Skeletal muscle satellite cell (primary cell): ENCODE results near the gene KRTAP24-1. TPM values are rescaled to one million over a fixed set of nuclear protein-coding genes. Genes with fewer than 3 reads are reported as not detected.

ENCODE experiments used
- H3K27me3 ChIP-seq: 2 replicates; pipeline ENCODE4 v1.7.0; 2013; ENCODE audit warnings: low read length; ENCODE audit not compliant: control insufficient read depth, insufficient read depth
- H3K36me3 ChIP-seq: 2 replicates; pipeline ENCODE4 v1.7.0; 2013; ENCODE audit warnings: mild to moderate bottlenecking, control low read depth, low read length; ENCODE audit not compliant: insufficient read depth
- H3K4me1 ChIP-seq: 2 replicates; pipeline ENCODE4 v1.7.0; 2013; ENCODE audit warnings: low read length; ENCODE audit not compliant: control insufficient read depth, insufficient read depth
- H3K4me2 ChIP-seq: 2 replicates; pipeline ENCODE4 v1.7.0; 2013; ENCODE audit warnings: mild to moderate bottlenecking, low read length
- H3K4me3 ChIP-seq: 2 replicates; pipeline ENCODE4 v1.7.0; 2013; ENCODE audit warnings: low read length
- H3K9ac ChIP-seq: 2 replicates; pipeline ENCODE4 v1.7.0; 2013; ENCODE audit warnings: mild to moderate bottlenecking, low read depth, low read length, moderate library complexity
- H3K9me3 ChIP-seq: replicated peaks from 2 replicates; pipeline ENCODE4 v1.7.0; 2013; ENCODE audit warnings: mild to moderate bottlenecking, control low read depth, low read length
- total RNA-seq: library from RNA; depleted of rRNA; stranded (reverse); fragments of >200 nt; gene quantifications from 2 replicates; pipeline ENCODE4 v1.2.3, GENCODE V29; 2012; rRNA removed

KRTAP24-1 gene, protein sequence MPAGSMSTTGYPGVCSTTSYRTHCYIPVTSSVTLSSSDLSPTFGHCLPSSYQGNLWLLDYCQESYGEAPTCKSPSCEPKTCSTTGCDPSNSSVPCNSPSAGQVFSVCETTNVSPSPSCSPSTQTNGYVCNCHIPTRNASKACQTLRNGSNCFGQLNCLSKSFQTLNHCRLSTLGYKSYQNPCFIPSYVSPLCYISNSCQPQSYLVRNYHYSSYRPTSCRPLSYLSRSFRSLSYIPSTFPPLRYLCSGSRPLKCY
- not detected in 2 replicates for total RNA-seq

DNA sequence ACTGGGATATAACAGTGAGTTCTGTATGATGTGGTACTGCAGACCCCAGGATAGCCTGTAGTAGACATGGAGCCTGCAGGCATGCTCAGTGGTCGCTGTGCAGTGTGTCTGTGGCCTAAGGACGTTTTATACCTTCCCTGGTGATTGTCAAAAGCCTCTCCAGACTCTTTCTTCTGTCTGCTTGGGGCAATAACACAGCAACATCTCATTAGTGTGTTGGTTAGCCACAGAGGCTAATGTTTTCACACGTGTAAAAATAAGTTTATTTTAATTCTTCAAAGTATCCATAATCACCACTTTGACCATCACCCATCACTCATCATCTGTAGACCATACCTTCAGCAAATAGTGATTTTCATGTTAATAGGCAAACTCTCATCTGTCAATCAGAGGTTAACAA lies at the start of gene KRTAP24-1:
TSS of gene KRTAP24-1 (minus strand) at position 101 of the 400 bp plus-strand sequence. CDS start at position 83, 18 bp downstream.
- Histone ChIP-seq H3K9me3 (peaks cover 8% of the 10 kb centered on the region), H3K36me3 (no peaks in the 10 kb centered on the region), H3K27me3 (no peaks in the 10 kb centered on the region), H3K4me2 (no peak within 1 kb of the TSS), H3K9ac (no peak within 1 kb of the TSS), H3K4me1 (no peaks in the 10 kb centered on the region), H3K4me3 (no peak within 1 kb of the TSS)

DNA sequence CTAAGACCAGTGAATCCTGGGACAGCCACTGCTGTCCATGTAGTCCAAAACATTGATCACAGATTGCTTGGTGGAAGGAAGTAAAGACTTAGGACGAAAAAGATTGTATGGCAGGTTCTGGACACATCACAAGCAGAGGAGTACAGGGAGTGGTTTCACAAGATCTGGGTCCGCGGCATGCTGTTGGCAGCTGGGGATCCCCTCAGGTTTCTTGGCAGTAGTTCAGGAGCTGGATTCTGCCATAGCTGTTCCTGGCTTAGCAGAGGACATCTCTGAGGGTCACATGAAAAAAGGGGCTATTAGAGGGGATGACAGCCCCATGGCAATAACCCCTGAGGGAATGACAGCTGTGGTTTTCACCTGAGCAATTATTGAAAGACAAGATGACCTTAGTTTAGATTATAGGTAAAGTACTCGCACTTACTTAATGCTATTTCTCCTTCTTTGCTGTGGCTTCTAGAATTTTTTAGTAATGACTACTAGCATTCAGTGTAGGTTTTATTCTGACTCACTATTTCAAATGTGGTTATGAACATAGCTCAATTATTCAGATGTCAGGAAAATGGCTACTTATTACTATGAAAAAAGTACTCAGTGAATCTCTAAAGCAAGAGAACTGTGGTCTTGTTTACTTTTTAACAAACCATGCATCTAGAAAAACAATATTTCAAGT lies 46.6 kb upstream of the KRTAP24-1 start:
- Histone ChIP-seq H3K4me1 (no peaks in the 10 kb centered on the region), H3K4me2 (no peak overlapping the region)

DNA sequence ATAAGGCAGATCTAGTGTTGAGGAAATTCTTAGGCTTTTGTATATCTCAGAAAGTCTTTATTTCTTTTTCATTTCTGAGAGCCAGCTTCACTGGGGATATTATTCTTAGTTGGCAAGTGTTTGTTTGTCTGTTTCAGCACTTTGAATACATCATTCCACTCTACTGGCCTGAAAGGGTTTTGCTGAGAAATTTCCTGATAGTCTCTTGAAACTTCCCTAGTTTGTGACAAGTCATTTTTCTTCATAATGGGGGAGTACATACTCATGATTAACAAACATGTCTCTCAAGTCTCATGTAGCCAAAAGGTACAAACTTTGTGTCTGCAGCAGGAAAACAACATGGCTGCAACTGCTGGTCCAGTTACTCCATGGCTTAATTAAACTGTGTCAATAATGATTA lies 43.6 kb upstream of the KRTAP24-1 start:
- Histone ChIP-seq H3K9me3 (peaks cover 16% of the 10 kb centered on the region), H3K9ac (no peak overlapping the region), H3K4me2 (no peak overlapping the region), H3K36me3 (no peaks in the 10 kb centered on the region), H3K4me3 (no peak overlapping the region), H3K27me3 (no peaks in the 10 kb centered on the region), H3K4me1 (no peaks in the 10 kb centered on the region)

More for the DNA sequence above, 46.6 kb upstream of the KRTAP24-1 start:
- no peak overlapping the region for H3K9ac ChIP-seq
- H3K9me3 ChIP-seq = peaks cover 16% of the 10 kb centered on the region
- H3K4me3 ChIP-seq = no peak overlapping the region
- H3K36me3 ChIP-seq = no peaks in the 10 kb centered on the region
- no peaks in the 10 kb centered on the region for H3K27me3 ChIP-seq

DNA sequence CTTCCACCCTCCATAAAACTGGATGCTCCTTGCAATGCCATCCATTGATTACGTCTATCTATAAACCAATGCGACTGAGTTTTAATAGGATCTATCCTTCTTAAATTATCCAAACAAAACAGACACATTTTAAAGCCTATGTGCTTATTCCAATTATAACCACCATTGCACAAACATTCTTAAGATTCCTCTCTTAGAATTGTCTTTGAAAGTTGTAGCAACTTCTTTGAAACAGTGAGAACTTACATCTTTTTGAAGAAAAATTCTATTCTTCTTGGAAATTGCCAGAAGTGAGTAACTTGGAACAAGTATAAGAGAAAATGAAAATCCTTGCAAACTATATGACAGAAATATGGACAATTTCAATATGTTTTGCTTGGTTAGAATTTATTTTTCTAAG lies 37.5 kb upstream of the KRTAP24-1 start, which contains the start of gene KRTAP26-1:
TSS of gene KRTAP26-1 (minus strand) at position 101 of the 400 bp plus-strand sequence. CDS start 280 bp downstream, outside the sequence.
- no peak within 1 kb of the TSS for H3K4me2 ChIP-seq
- H3K27me3 ChIP-seq = no peaks in the 10 kb centered on the region
- H3K4me3 ChIP-seq = no peak within 1 kb of the TSS
- H3K9ac ChIP-seq = no peak within 1 kb of the TSS
- peaks cover 7% of the 10 kb centered on the region for H3K9me3 ChIP-seq
- H3K36me3 ChIP-seq = no peaks in the 10 kb centered on the region
- H3K4me1 ChIP-seq = no peaks in the 10 kb centered on the region

DNA sequence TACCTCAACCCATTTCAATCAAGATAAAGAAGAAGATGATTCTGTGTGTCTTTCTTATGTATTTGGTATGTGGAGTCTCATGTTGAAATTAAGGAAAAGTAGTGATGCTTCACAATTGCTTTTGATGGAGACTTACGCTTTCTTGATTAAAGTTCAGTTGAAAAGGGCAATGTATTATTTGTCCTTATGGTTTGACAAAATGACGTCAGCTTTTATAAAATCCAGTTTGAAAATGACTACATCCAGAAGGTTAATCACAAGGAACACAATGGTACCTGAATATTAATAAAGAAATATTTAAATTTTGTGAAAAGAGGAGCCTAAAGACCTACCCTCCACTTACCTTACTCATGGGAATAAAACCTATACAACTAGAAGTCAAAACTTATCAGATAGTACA lies 33.0 kb upstream of the KRTAP24-1 start:
- Histone ChIP-seq H3K9me3 (peaks cover 12% of the 10 kb centered on the region), H3K9ac (no peak overlapping the region), H3K36me3 (no peaks in the 10 kb centered on the region)

DNA sequence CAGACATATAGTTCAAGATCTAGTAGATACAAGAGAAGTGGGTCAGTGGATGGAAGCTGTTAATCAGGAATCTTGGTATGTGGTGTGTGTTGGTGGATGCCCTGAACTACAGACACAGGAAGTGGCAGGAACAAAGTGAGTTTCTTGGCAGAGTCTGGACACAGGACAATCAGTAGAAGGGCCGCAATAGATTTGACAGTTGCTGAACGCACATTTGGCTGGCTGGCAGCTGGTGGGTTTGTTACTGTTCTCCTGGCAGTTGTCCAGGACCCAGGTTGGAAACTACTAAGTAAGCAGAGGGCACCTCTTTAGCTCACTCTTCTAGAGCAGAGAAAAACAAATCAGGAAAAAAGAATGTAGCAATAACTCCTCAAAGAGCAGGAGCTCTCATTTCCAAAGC lies 24.1 kb upstream of the KRTAP24-1 start:
- Histone ChIP-seq H3K4me2 (no peak overlapping the region), H3K9me3 (no peaks in the 10 kb centered on the region), H3K4me1 (no peaks in the 10 kb centered on the region), H3K9ac (no peak overlapping the region), H3K36me3 (no peaks in the 10 kb centered on the region), H3K27me3 (no peaks in the 10 kb centered on the region), H3K4me3 (no peak overlapping the region)

More for the DNA sequence above, 33.0 kb upstream of the KRTAP24-1 start:
- Histone ChIP-seq H3K4me3 (no peak overlapping the region), H3K4me2 (no peak overlapping the region), H3K4me1 (no peaks in the 10 kb centered on the region), H3K27me3 (no peaks in the 10 kb centered on the region)

DNA sequence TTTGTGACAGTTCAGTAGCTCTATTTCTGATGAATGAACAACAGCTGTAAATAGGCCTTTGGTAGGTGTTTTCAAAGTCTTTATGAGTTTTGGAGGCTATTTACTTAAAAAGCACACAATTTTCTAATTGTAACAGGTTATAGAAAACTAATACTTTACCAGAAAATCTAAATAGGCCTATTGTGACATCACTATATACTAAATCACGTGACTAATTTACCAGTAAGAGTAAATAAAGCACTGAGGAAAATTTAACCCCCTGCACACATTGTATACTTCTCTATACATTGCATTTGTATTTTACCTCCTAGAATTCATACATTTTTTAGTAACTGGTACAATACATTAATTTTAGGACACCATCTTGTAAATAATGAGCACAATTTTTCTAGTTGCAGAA lies 22.4 kb upstream of the KRTAP24-1 start:
- Histone ChIP-seq H3K4me3 (no peak overlapping the region), H3K4me1 (no peaks in the 10 kb centered on the region), H3K36me3 (no peaks in the 10 kb centered on the region), H3K4me2 (no peak overlapping the region), H3K9ac (no peak overlapping the region), H3K9me3 (no peaks in the 10 kb centered on the region), H3K27me3 (no peaks in the 10 kb centered on the region)

DNA sequence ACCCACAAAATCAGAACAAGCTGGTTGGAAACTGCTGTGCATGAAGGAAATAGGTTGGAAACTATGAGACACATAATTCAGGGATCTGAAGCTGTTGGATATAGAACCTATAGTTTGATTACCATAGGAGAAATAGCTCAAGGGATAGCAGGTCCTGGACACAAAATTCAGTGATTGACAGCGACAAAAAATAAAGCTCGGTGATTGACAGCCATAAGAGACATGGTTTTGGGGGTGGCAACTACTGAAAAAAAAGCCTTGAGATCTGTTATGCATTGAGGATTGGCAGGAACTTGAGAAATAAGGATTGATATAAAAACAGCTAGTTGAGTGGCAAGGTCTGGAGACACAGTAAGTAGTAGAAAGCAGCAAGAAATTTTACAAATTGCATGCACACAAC lies 6.5 kb upstream of the KRTAP24-1 start, which contains the start of gene KRTAP25-1:
TSS of gene KRTAP25-1 (minus strand) at position 300 of the 400 bp plus-strand sequence. CDS start at position 276, 24 bp downstream.
- H3K9ac ChIP-seq = no peak within 1 kb of the TSS
- H3K9me3 ChIP-seq = peaks cover 10% of the 10 kb centered on the region
- H3K4me1 ChIP-seq = no peaks in the 10 kb centered on the region
- H3K27me3 ChIP-seq = no peaks in the 10 kb centered on the region
- no peak within 1 kb of the TSS for H3K4me2 ChIP-seq
- no peak within 1 kb of the TSS for H3K4me3 ChIP-seq
- H3K36me3 ChIP-seq = no peaks in the 10 kb centered on the region

DNA sequence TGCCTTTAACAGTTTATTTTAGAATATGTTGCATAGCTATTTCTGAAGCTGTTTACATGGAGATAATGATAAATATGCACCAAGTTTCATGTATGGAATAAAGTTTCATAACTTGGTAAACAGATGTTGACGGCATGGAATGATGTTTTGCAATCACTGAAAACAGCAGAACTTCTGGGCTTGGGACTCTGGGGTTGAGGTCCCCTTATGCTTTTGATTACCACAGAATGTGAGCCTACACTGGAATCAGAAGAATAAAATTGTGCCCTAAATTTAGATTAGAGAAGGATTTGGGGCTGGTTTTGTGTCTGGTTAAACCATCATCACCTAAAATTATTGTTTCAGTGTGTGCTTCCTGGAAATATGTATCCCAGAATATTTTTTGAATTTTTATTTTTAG lies 11.1 kb downstream of the KRTAP24-1 start:
- Histone ChIP-seq H3K4me3 (no peak overlapping the region), H3K9me3 (peaks cover 11% of the 10 kb centered on the region), H3K27me3 (no peaks in the 10 kb centered on the region), H3K4me2 (no peak overlapping the region), H3K9ac (no peak overlapping the region), H3K4me1 (no peaks in the 10 kb centered on the region), H3K36me3 (no peaks in the 10 kb centered on the region)

DNA sequence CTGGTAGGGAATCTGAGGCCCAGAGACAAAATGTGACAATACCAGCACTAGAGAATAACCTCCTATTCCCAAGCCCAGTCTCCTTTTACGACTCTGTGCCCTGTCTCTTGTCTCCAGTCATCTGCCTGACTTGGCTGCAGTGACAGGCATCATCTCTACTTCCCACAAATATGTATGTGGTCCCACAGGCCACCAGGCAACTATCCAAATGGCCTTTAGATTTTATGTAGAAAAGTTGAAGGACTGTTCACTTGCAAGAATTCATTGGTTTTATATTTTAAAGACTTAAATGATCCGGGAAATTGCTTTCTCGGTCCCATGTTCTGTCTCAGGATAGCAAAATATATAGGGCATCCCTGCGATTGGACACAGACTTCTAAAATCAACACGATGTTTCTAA lies 11.6 kb downstream of the KRTAP24-1 start:
- H3K4me1 ChIP-seq = no peaks in the 10 kb centered on the region
- H3K9ac ChIP-seq = no peak overlapping the region
- H3K27me3 ChIP-seq = no peaks in the 10 kb centered on the region
- H3K4me2 ChIP-seq = no peak overlapping the region
- H3K9me3 ChIP-seq = peaks cover 11% of the 10 kb centered on the region
- no peak overlapping the region for H3K4me3 ChIP-seq
- H3K36me3 ChIP-seq = no peaks in the 10 kb centered on the region

DNA sequence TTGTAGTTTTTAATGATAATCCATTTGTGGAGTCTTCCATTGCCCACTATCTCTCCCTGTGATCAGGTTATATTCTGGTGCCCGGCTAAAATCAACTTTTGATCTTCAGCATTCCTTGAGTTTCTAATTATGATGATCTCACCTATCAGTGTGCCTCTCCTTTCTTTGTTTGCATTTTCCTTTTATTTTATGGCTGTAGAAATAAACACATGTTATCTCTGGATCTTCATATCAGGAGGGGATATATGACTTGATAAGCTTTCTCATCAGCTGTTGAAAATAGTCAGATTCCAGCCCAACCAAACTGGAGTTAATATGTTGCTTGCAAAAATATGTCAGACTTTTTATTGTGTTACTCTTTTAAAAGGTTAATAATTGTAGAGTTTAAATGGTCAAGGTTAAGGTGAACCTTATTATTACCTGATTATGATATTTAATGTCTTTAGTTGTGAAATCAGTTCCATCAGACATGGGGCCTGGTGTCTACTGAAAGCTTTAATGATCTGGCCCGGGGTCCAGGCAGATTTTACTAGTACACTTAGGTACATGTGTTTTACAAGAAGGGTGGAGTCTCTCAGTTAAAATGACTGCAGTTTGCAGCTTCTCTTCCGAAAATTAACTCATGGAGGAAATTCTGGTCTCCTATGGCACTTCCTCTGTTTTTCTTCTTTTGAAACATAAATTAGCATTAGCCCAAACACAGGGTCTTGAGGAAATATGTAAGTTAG lies 12.8 kb downstream of the KRTAP24-1 start:
- Histone ChIP-seq H3K4me3 (no peak overlapping the region), H3K9me3 (peaks cover 11% of the 10 kb centered on the region), H3K36me3 (no peaks in the 10 kb centered on the region), H3K9ac (no peak overlapping the region), H3K4me2 (no peak overlapping the region), H3K4me1 (no peaks in the 10 kb centered on the region), H3K27me3 (no peaks in the 10 kb centered on the region)
